Vagina (tissue), 2 donors: ENCODE results near the gene ORM1. TPM values are rescaled to one million over a fixed set of nuclear protein-coding genes. Genes with fewer than 3 reads are reported as not detected.

Experiments used
- DNase-seq, 2 donors: peaks; one replicate each; pipeline ENCODE4 v3.0.0-alpha.2; 2017; ENCODE audit errors: extremely low spot score in 2 of 2
- H3K27ac ChIP-seq: fragments of 200-600 bp; sonication (generic); one replicate; pipeline ENCODE4 v1.5.1; 2019
- H3K27me3 ChIP-seq: fragments of 200-600 bp; sonication (generic); one replicate; pipeline ENCODE4 v1.5.1; 2019
- H3K36me3 ChIP-seq, 2 donors: fragments of 200-600 bp; sonication (generic); one replicate each; pipeline ENCODE4 v1.5.1; 2017 to 2019
- H3K4me1 ChIP-seq: fragments of 200-600 bp; sonication (generic); one replicate; pipeline ENCODE4 v1.5.1; 2019
- H3K4me3 ChIP-seq, 2 donors: fragments of 200-600 bp; sonication (generic); 1 replicate in 1 of 2; 2 replicates in 1 of 2; pipeline ENCODE4 v1.5.1; 2016 to 2019
- H3K9me3 ChIP-seq: fragments of 200-600 bp; sonication (generic); one replicate; pipeline ENCODE4 v1.5.1; 2019
- POLR2A ChIP-seq, 2 donors: fragments of 450-650 bp; IDR thresholded peaks; one replicate each; pipeline ENCODE4 v1.6.1; 2017; ENCODE audit warnings: antibody characterized with exemption in 2 of 2, mild to moderate bottlenecking in 2 of 2, moderate library complexity in 2 of 2
- POLR2AphosphoS5 ChIP-seq, 2 donors: sonication (generic); formaldehyde crosslinking; IDR thresholded peaks; one replicate each; pipeline ENCODE4 v1.9.0; 2017; ENCODE audit warnings: antibody characterized with exemption in 2 of 2, mild to moderate bottlenecking in 2 of 2, low read depth in 1 of 2; ENCODE audit not compliant: insufficient read depth in 1 of 2
- intact Hi-C: fragments of 100-400 bp; cut with DNase I; formaldehyde crosslinking; loops from one replicate; pipeline ENCODE4 v1.15.1; 2023
- total RNA-seq: library from RNA; depleted of rRNA; stranded (reverse); fragments of >200 nt; gene quantifications from one replicate; pipeline ENCODE4 v1.2.3, GENCODE V29; 2016
- TF ChIP-seq, protein P1 (sequence below), 3 experiments: fragments of 450-650 bp in 2 of 3; fragments of 200-600 bp in 1 of 3; sonication (generic) in 1 of 3; IDR thresholded peaks; one replicate each; pipeline ENCODE4 v1.5.1; 2017 to 2019; ENCODE audit warnings: antibody characterized with exemption in 3 of 3, mild to moderate bottlenecking in 2 of 3, moderate library complexity in 2 of 3

Gene ORM1
- total RNA-seq, 1 donor from 2014 or later, result not detected

DNA sequence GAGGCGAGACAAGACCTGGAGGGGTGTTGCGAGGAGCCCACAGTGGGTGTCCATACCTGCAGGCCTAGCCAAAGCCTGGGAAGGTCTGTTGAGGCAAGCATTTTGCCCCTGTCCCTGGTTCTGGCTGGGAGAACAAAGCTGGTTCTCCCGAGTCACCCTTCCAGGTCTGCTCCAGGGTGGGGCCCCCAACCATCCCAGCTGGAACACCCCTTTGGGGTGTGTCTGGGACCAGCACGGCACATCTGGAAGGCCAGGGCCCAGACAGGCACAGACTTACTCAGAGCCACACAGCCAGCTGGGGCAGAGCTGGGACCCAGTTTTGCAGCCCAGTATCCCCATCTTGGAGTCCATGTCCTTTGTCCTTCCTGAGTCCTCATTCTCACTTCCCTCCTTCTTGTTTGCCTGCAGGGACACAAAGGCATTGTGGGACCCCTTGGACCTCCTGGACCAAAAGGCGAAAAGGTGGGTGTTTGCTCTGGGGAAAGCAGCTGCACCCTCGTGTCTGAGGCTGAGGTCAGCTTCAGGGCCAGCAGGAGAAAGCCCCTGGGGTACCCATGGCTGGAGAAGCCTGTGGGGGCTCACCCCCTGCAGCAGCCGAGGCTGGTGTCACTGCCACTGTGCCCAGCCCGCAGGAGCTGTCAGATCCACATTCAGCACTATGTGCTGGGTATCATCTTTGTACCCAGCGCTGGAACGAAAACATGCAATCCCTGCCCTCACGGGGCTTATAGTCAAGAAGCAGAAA lies 38.4 kb upstream of the ORM1 start:
- Histone ChIP-seq H3K27ac (peak overlapping the region; percentile 76), H3K36me3 (no peaks in the 10 kb centered on the region), H3K27me3 (no peaks in the 10 kb centered on the region), H3K4me3 (no peak overlapping the region), H3K9me3 (no peaks in the 10 kb centered on the region), H3K4me1 (peaks cover 20% of the 10 kb centered on the region)
- no peak for TF ChIP-seq POLR2AphosphoS5 (IDR thresholded peaks at IDR 0.05; ENCODE audit: insufficient read depth in 1 of 2, low read depth in 1 of 2)
- TF ChIP-seq, protein P1, sequence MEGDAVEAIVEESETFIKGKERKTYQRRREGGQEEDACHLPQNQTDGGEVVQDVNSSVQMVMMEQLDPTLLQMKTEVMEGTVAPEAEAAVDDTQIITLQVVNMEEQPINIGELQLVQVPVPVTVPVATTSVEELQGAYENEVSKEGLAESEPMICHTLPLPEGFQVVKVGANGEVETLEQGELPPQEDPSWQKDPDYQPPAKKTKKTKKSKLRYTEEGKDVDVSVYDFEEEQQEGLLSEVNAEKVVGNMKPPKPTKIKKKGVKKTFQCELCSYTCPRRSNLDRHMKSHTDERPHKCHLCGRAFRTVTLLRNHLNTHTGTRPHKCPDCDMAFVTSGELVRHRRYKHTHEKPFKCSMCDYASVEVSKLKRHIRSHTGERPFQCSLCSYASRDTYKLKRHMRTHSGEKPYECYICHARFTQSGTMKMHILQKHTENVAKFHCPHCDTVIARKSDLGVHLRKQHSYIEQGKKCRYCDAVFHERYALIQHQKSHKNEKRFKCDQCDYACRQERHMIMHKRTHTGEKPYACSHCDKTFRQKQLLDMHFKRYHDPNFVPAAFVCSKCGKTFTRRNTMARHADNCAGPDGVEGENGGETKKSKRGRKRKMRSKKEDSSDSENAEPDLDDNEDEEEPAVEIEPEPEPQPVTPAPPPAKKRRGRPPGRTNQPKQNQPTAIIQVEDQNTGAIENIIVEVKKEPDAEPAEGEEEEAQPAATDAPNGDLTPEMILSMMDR (IDR thresholded peaks at IDR 0.05), result no peak
- no peak for TF ChIP-seq POLR2A (IDR thresholded peaks at IDR 0.05)
- intact Hi-C loops, result no loop called here
- DNase-seq, result no peak

DNA sequence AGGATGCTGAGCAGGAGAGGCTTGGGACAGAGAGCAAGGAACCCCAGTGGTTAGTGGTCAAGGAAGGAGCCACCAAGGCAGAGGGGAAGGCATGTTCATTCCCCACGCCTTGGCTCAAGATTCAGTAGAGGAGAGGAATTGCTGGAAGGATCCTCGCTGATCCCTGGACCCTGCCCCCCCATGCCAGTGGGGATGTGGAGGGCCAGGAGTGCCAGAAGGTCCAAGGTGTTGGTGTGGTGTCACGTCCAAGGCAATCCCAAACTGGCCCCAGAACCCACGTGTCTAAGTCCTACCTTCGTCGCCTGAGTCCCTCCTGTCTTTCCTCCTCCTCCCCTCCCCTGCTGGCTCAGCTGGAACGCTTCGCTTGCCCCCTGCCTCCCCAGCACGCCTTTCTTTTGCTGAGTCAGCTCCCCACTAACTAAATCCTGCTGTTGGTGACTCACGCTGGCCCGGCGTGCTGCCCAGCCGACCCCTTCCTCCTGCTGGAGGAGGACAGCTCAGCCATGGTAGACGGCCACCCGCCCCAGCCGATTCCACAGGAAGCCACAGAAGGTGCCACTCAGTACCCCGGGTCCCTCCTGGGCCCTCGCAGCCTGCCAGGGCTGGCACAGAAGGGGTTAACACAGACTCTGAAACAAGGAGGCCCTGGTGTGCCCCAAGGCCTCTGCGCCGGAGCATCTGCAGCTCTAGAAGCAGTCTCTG lies 37.6 kb upstream of the ORM1 start:
- H3K27ac ChIP-seq, result peak overlapping the region; percentile 76
- intact Hi-C loops, result no loop called here
- TF ChIP-seq, protein P1 (IDR thresholded peaks at IDR 0.05), result no peak
- TF ChIP-seq POLR2AphosphoS5 (IDR thresholded peaks at IDR 0.05; ENCODE audit: insufficient read depth in 1 of 2, low read depth in 1 of 2), result peak in 1 of 2 donors; percentile 81
- no peak for TF ChIP-seq POLR2A (IDR thresholded peaks at IDR 0.05)
- H3K27me3 ChIP-seq, result no peaks in the 10 kb centered on the region
- DNase-seq, result peak in 1 of 2 donors; percentile 86
- H3K4me3 ChIP-seq, result no peak overlapping the region
- peaks cover 20% of the 10 kb centered on the region for H3K4me1 ChIP-seq
- no peaks in the 10 kb centered on the region for H3K9me3 ChIP-seq
- H3K36me3 ChIP-seq, result no peaks in the 10 kb centered on the region

DNA sequence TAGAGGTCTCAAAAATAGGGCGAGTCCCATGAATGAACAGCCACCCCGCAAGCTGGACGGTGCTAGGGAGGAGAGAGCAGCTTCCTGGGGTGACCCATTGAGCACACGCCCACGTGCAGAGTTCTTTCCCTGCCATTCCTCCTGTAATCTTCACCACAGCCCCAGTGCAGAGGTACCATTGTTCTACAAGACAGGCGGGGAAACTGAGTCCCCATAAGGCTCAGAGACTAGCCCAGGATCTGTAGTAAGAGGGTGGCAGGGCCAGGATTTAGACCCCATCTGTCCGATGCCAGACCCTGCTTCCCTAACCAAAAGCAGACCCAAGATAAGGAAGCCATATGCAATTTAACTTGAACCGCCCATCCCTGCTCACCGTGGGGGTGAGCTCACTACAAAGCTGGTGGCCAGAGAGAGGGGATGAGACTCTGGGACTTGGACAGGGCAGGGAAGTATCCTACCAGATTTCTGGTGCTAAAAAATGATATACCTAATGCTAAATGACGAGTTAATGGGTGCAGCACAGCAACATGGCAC lies 36.7 kb upstream of the ORM1 start:
- peaks cover 20% of the 10 kb centered on the region for H3K4me1 ChIP-seq
- H3K27ac ChIP-seq, result peak overlapping the region; percentile 76
- peak in 1 of 2 donors; percentile 71 for DNase-seq
- H3K36me3 ChIP-seq, result no peaks in the 10 kb centered on the region
- H3K9me3 ChIP-seq, result no peaks in the 10 kb centered on the region
- H3K27me3 ChIP-seq, result no peaks in the 10 kb centered on the region
- TF ChIP-seq POLR2AphosphoS5 (IDR thresholded peaks at IDR 0.05; ENCODE audit: insufficient read depth in 1 of 2, low read depth in 1 of 2) (no peak), POLR2A (IDR thresholded peaks at IDR 0.05) (no peak)
- TF ChIP-seq, protein P1 (IDR thresholded peaks at IDR 0.05), result no peak
- intact Hi-C loops, result no loop called here
- no peak overlapping the region for H3K4me3 ChIP-seq

DNA sequence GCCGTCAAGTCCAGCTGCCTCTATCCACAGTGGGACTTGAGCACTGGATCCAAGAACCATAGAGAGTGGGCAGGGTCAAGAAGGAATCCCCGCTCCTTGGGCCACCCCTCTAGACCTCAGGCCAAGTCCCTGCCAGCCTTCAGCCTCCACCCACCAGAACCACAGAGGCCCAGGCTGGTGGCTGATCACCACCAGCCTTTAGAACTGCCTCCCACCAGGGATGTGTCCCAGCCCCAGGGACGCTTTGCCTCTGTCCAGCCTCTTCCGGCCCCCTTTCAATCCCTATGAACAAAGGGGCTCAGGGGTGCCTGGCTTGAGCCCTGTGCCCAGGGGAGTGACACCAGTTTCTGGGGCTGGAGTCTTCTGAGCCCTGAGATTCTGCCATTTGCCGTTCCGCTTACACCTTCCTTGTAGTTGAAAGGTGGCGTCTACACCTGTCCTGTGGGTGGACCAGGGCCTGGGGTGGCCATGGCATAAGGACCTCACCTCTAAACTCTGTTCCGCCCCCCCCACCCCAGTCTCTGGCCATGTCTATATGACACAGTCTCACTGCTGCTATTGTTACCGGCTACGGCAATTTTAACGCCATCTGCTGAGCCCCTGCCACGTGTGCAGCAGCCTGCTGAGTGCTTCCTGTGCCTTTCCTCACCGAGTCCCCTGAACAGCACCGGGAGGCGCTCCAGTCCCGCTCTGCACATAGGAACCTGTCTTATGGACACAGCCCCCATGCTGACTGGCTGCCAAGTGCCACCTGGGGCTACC lies 35.7 kb upstream of the ORM1 start:
- intact Hi-C loops, result no loop called here
- no peak overlapping the region for H3K27ac ChIP-seq
- no peak overlapping the region for H3K4me3 ChIP-seq
- H3K27me3 ChIP-seq, result no peaks in the 10 kb centered on the region
- DNase-seq, result peak in 1 of 2 donors; percentile 79
- H3K36me3 ChIP-seq, result peaks cover 0 to under 1% of the 10 kb centered on the region in 2 donors
- H3K4me1 ChIP-seq, result peaks cover 20% of the 10 kb centered on the region
- H3K9me3 ChIP-seq, result no peaks in the 10 kb centered on the region
- TF ChIP-seq, protein P1 (IDR thresholded peaks at IDR 0.05), result no peak
- TF ChIP-seq POLR2AphosphoS5 (IDR thresholded peaks at IDR 0.05; ENCODE audit: insufficient read depth in 1 of 2, low read depth in 1 of 2), result no peak
- no peak for TF ChIP-seq POLR2A (IDR thresholded peaks at IDR 0.05)
